SHP77 (cell line): ENCODE data around the gene ADGRB3.
A peak's percentile ranks its signal among the peaks of the same experiment; 100 is the strongest.
"Not testable (repeated sequence)": the region's sequence is repeated elsewhere in the genome, so short reads cannot be mapped to it uniquely, and the experiment has no call there.

Experiments
- DNase-seq, 2 experiments: peaks; one replicate each; lab custom pipeline; 2025; lab: John Stamatoyannopoulos, UW

Gene ADGRB3

DNA sequence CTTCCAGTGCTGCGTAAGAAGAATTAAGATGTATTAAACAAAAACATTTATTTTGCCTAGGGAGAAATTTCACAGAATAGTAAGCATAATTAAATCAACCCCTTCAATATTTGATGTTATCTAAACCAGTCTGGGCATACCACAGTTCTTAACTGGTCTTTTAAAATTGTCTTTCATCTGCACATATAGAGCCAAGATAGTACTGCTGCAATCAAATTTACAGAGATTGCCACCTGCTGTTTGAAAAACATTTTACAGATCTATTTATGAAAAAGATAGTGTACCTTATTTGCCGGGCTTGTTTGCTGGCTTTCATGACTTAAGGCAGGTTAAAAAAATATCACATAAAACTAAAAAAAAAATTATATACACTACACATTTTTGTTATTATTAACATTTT is 323.2 kb downstream of the ADGRB3 start:
- DNase-seq: peak; percentile 6 to 9

DNA sequence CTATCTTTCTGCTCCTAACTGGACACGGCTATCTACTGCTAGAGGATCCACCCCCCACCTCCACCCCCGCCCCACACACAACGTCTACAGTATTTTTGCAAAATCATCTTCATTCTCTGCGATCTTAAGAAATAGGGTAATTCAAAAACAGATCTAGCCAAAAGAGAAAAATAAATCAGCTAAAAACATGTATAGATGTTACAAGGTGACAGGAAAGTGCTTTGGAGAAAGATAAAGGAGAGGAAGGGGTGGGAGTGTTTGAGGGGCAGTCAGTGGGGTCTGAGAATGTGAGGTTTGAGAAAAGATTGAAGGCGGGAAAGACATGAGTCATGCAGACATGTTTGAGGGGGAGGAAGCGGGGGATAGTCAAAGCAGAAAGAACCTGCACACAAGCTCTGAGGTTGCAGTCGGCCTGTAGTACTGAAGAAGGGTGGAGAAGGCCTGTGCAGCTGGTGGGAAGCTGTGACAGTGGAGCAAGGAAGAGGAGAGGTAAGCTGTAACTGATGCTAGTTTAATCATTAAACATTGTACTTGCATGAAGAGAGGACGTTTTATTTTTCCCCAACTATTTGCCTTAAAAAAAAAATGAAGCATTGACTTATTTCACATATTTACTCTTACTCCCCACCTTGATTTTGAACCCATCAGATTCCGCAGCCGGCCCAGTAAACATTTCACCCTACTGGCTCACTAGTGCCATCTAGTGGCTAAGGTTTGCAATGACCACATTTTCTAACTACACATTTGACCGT is 332.6 kb downstream of the ADGRB3 start:
- peak; percentile 32 to 33 for DNase-seq

DNA sequence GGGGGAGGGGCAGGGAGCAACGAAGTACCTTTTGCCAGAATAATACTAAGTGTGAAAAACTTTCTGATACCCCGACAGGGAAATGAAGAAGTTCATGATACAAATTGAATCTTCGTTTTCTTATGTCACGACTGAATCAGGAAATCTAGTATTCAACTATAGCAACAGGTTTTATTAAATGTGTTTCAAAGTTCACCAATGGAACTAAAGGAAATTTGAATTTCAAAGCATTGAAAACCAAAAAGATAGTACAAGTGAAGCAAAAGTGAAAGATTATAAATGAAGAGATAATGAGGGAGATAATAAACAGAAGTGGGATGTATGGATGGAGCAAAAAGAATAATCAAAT is 333.2 kb downstream of the ADGRB3 start:
- no peak for DNase-seq

DNA sequence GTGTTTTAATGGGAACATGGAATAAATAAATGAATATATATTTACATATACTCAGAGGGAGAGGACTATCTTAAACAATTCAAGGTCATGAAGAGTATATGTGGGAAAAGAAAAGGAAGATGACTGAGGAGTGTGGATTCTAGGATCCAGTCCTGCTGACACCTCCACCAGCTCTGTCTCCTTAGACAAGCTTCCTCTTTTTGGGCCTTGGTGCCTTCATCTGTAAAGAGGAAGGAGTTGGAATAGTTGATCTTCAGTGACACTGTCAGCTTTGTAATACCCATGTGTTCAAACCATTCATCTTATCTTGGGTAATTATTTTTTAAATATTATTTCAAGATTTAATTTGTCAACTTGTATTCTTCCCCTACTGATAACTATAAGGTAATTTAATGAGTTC is 338.0 kb downstream of the ADGRB3 start:
- DNase-seq: no peak

DNA sequence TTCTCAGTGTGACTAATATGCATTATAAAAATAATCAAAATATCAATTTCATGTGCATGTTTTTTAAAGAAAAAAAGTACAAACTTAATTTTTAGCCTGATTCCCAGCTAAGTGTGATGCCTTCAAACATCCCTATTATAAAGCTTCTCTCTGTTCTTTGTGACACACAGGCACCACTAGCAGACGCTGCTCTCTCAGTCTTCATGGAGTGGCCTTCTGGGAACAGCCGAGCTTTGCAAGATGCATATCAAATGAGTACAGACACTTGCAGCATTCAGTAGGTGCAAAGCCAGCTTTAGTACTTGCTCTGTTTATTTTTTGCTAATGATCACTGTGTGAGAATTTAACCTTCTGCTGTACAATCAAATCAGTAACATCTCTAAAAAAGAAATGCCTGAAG is 340.0 kb downstream of the ADGRB3 start:
- DNase-seq: peak in 1 of 2 experiments; percentile 34

DNA sequence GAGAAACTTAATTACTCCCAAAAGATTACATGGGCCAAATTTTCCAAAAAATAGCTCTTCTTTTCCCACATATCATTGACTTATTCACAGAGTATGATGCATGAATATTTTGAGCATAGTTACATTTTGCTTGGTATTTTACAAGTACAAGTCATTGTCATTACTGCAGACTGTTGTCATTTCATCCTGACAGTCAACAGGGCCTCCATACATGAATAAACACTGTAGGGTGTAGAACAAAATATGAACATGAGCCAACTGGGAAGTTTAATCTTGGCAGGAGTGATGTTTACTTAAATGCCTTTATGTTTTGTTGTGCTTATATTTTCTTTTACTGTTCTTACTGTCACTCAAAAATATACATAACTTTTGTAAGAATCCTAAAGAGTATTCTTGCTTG is 340.7 kb downstream of the ADGRB3 start:
- DNase-seq: no peak

DNA sequence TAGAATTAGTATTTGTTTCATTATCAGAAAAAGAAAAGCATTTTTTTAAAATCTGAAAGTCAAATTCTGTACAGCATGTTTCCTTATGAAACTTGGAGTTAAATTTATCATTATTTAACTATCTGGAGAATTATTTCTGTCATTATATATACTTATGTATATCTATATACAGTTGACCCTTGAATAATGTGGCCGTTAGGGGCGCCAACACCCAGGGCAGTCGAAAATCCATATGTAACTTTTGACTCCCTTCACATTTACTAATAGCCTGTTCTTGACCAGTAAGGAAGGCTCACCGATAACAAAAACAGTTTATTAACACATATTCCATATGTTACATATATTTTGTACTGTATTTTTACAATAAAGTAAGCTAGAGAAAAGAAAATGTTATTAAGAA is 341.2 kb downstream of the ADGRB3 start:
- no peak for DNase-seq

DNA sequence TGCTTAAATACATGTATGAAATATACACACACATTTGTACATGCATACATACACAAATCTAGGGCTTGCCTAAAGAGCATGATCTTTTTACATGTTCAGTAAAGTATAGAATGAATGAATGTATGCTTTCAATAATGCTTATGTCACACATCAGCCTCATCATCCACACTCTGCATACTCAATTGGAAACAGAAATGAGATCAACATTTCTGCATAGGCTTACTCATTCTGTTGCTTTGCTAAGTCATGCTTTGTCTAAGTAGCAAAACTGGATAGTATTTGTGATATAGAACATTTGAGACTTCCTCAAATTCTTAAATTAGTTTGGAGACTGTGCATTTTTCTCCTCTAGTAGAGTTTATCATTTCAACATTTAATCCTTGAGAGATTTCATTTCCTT is 343.3 kb downstream of the ADGRB3 start:
- DNase-seq: no peak

DNA sequence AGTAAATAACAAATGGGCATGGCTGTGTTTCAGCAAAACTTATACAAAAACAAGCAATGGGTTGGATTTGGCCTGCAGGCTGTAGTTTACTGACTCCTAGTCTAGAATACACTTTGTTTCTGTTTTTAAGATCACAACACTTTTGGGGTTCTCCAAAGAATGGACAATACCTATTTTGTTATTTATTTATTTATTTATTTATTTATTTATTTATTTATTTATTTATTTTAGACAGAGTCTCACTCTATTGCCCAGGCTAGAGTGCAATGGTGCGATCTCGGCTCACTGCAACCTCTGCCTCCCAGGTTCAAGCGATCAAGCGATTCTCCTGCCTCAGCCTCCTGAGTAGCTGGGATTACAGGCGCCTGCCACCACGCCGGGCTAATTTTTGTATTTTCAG is 346.6 kb downstream of the ADGRB3 start:
- DNase-seq: not testable (repeated sequence)

DNA sequence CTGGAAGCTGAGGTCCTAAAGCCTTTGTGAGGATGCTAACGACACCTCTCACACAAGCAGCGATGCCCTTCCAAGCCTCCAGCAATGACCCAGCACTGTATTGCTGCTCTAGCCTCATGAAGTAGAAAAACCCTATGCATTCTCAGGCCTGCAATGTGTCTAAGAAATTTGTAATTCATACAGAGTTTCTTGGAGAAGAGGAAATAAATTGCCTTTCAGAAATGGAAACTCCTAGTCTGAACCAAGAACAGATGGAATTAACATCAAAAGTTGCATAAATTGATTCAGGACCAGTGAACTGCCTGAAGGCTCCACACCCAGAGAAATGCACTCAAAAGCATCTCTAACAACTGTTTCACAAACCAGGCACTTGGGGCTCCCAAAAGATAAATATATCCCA is 353.6 kb downstream of the ADGRB3 start:
- DNase-seq: no peak

DNA sequence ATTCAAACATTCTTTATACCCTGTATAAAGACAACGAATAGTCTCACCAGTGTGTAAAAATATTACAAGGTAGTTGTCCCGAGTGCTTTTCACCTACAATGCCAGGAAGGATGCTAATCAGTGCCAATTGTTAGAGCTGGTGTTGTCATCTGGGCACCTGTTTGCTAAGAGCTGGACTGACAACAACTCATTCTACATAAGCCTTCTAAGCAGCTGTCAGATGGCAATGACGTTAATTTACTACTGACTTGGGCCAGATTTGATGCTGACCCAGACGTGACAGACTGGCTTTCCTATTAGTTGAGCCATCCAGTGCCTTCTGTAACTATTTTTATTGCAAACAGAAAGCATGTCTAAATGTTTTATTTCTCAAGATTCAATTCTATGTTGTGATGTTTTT is 355.2 kb downstream of the ADGRB3 start:
- peak; percentile 2 to 5 for DNase-seq

DNA sequence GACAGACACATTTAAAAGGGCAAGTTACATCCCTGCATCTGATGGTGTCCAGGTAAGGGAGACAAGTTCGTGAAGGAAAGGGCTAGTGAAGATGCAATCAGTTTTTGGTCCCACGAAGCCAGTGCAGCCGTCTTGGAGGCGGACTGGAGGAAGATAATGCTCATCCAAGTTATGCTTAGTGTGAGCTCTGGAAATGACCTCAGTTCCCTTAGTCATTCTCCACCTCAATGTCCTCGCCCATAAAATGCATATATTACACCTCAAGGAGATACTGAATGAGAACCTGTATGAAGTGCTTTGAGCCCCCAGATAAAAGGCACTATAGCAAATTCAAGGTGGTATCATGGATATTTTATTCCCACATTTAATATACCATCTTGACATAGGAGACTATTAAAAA is 358.8 kb downstream of the ADGRB3 start:
- no peak for DNase-seq

DNA sequence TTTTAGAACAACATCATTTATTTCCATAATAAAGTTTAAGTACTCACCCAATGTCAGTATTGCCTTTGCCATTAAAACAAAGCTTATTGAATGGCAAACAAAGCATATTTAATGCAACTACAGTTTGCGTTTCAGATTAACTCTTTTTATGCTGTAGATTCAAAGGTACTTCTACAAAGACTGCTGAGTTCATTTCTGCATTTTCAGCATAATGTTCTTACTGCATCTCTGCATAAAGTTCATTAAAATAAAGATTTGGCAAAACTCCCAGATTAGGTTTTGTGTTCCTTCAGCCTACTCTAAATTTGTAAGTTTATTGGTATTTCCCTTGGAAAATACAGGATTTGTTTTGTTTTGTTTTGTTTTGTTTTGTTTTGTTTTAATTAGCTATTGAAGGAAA is 359.4 kb downstream of the ADGRB3 start:
- DNase-seq: no peak

DNA sequence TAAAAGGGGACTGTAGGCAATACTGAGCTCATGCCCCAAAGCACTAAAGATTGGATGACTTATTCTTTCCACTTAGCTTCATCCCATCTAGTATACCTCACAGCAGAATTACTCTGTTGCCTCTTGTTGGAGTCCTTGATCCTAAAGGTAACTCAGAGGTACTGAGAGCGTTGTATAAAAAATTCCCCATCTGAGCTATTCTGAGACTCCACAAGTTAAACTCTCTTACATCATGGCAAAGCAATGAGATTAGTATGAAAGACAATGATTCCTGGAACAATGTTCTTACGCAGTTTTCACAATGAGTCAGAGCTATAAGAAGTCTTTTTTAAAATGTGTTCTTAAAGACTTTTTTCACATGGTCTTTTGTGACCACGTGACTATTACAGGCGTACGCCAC is 370.1 kb downstream of the ADGRB3 start:
- DNase-seq: no peak

DNA sequence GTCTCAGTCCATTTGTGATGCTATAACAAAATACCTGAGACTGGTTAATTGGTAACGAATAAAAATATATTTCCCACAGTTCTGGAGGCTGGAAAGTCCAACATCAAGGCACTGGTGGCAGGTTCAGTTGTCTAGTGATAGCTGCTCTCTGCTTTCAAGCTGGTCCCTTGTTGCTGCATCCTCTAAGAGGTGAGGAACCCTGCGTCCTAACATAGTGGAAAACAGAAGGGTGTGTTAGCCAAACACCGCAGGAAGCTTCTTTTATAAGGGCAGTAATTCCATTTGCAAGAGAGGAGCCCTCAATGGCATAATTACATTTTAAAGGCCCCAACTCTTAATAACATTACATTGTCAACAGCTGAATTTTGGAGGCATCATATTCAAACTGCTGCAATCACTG is 372.7 kb downstream of the ADGRB3 start:
- no peak for DNase-seq

DNA sequence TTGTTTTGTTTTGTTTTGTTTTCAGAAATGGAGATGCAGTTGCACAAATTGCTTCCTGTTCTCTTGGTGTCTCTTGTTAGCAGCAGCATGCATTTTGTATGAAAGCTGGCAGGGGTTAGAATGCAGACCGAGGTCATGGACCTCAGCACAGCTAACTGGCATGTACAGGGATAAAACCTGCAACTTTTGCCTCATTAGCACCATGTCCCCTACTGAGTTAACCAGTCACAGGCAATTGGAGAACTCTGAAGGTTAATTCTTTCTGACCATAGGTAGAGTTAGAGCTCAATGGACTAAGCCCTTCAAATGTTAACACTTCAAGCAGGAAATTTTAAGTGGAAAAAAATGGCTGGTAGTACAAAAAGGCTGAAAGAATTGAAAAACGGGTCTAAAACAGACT is 377.1 kb downstream of the ADGRB3 start:
- no peak for DNase-seq

DNA sequence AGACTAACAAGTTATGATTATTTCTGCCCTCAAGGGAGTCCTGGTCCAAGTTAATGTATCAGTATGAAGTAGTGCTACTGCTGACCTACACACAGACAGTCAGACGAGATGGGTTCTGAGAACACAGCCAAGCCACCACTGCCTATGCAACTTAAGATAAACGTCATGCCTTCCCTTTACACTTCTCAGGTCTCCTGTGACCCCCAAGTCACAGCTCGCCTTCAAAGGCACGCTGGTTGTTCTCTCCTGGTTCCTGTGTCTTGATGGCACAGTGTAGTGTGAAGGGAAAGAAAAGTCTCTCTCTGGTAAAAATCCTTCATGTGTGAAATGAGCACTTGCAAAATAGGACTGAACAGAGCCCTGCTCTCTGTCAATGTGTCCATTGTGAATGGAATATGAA is 377.8 kb downstream of the ADGRB3 start:
- no peak for DNase-seq

DNA sequence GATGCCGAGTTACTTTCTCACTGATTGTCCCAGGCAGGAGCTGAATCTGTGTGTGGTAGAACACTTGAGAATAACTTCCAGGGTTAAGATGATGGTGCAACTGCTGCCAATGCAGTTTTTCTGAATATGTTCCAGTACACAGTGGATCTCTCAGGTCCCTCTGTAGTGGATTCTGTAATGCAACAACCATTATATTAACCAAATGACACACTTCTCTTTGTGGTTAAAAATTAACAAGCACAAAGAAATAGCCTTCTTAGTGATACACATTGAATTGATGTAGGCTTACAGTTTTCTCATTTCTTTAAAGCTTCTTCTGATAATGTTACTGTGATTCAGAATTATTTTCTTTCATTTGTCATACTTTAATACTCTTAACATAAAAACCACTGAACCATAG is 383.8 kb downstream of the ADGRB3 start:
- DNase-seq: no peak

DNA sequence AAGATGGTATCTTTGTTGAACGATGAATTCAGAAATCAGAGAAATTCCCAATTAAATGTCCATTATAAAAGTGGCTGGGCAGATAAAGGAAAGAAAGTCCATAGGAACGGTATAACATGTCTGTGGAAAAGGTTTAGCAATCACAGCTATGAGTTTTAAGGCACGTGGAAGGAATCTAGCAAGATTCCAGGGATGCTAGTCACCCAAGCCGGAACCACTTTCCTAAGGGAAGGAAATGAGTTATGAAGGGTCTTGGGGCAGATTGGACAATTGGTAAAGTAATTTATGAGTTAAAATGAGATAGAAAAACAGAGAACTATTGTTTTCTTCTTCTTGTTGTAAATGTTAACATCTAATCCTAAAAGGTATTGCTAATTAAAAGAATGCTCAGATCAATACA is 384.8 kb downstream of the ADGRB3 start:
- DNase-seq: no peak

DNA sequence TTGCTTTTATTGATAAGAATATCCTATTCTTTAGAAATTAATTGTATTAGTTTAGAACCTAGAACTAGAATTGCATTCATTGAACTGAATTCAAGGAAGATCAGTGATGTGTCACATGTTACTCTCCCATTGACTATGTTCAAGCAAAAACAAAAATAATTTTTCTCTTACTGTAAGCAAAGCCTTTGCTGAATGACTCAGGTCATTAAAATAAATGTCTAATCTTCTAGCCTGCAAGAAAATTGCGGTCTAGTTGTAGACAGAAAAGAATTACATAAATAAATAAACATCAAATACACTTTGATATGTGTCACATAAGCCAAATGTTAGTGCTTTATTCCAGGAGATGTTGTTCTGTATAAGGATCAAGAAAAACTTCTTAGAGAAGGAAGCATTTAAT is 387.9 kb downstream of the ADGRB3 start:
- no peak for DNase-seq

DNA sequence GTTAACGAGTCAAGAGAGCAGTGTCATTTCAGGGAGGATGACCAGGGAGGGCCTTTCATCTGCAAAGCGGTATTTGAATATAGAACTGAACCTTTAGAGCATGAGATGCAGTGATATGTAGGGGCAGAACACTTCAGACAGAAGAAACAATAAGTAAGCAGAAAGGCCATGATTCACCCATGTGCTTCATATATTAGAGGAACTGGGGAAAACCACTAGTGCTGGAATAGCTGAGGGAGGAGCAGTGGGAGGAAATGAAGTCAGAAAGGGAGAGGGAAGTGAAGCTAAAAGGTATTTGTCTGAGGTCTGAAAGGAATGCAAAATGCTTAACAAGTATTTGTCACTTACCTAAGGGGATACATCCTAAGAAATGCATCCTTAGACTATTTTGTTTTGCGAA is 391.2 kb downstream of the ADGRB3 start:
- DNase-seq: no peak

DNA sequence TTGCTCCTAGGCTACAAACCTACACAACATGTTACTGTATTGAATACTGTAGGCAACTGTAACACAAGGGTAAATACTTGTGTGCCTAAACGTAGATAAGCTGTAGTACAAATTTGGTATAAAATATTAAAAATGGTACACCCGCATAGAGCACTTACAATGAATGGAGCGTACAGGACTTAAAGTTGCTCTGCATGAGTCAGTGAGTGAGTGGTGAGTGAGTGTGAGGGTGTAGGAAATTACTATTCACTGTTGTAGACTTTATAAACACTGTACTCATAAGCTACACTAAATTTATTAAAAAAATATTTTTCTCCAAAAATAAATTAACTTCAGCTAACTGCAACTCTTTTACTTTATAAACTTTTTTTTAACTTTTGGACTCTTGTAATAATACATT is 391.6 kb downstream of the ADGRB3 start:
- DNase-seq: no peak

DNA sequence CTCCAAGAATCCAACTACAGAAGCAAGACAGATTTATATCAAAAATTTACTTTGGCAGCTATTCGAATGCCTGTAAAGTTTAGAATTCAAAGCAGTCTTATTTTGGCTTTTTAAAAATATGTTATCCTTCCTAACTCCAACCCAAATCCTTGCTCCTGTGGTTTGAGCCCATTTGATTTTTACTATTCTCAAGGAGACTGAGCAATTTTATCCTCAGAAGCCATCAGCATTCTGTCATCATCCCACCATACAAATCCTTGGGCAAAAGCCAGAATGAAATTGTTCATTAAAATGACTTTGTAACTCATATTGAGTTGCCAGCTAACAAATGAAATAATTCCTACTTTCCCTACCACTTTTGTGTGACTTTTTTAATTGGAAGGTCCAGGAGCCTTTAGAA is 392.8 kb downstream of the ADGRB3 start:
- DNase-seq: no peak

DNA sequence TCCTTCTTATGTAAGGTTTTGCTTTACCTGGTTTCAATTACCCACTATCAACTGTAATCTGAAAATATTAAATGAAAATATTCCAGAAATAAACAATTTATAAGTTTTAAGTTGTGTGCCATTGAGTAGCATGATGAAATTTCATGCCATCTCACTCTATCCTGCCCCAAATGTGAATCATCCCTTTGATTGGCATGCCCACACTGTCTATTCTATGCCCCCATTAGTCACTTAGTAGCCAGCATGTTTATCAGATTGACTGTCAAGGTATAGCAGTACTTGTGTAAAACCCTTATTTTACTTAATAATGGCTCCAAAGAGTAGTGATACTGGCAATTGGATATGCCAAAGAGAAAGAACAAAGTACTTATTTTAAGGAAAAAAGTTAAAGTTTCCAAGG is 403.8 kb downstream of the ADGRB3 start:
- DNase-seq: no peak

DNA sequence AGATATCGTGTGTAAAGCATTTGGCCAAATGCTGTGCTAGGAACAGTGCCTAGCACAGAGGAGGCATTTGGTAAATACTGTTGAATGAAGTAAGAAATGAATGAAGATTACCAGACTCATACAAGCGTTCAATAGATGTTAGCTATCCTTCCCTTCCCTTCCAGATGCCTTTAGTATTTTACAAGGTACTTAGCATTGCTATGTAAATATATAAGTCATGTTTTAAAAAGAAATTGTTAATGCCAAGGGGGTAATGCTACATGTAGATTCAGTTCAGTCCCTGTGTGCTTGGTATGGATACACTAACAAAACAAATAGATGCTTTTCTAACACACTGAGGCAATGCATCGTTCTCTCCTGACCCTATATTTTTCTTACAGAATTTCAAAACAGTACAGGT is 407.2 kb downstream of the ADGRB3 start:
- no peak for DNase-seq
